Breast epithelium (tissue), 3 donors: ENCODE data around the gene OGFOD1.

ENCODE experiments used
- CTCF ChIP-seq, 3 donors: fragments of 450-650 bp; IDR thresholded peaks; one replicate each; pipeline ENCODE4 v1.5.1; 2016 to 2017; ENCODE audit warnings: antibody characterized with exemption in 3 of 3, mild to moderate bottlenecking in 3 of 3, moderate library complexity in 3 of 3
- POLR2AphosphoS5 ChIP-seq, 3 donors: sonication (generic); formaldehyde crosslinking; IDR thresholded peaks; one replicate each; pipeline ENCODE4 v1.6.1; 2017; ENCODE audit warnings: antibody characterized with exemption in 3 of 3

DNA sequence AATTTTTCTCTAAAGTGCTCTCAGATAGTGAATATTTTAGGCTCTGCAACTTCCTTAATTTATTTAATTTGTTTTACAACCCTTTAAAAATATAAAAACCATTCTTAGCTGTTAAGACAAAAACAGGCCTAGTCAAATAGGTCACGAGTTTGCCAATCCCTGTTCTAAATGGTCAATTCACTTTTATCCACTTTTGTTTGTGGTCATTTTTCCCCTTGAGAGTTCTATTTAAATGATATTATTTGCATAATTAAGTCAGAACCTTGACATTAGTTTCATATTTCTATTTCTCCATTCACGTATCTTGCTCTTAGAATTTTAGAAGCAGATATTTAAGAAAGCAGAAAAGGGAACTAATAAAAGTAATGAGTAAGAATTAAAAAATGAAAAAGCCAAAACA, 30.0 kb upstream of the OGFOD1 start:
- TF ChIP-seq CTCF (IDR thresholded peaks at IDR 0.05): no peak
- TF ChIP-seq POLR2AphosphoS5 (IDR thresholded peaks at IDR 0.05): no peak
